ENCODE results near the gene C3orf18.

The C3orf18 gene

GRCh38 chr3:50603261-50604109 lies 35.9 kb upstream of the C3orf18 start:
- DNase-seq, result no peak

- DNase-seq, result no peak
These were observed 35.1 kb upstream of the C3orf18 start for GRCh38 chr3:50602595-50603191.

GRCh38 chr3:50600841-50601591 lies 33.5 kb upstream of the C3orf18 start:
- DNase-seq, result peak; percentile 82

- DNase-seq, result no peak
These were observed 32.7 kb upstream of the C3orf18 start for GRCh38 chr3:50600141-50600753.

GRCh38 chr3:50599716-50600118 lies 32.2 kb upstream of the C3orf18 start:
- no peak for DNase-seq

- no peak for DNase-seq
These were observed 31.7 kb upstream of the C3orf18 start for GRCh38 chr3:50599115-50599715.

GRCh38 chr3:50594253-50594785 lies 26.8 kb upstream of the C3orf18 start:
- DNase-seq, result no peak

- no peak for DNase-seq
These were observed 25.0 kb upstream of the C3orf18 start for GRCh38 chr3:50592568-50592967.

GRCh38 chr3:50591196-50591741 lies 23.7 kb upstream of the C3orf18 start:
- no peak for DNase-seq

GRCh38 chr3:50588759-50589433 lies 21.3 kb upstream of the C3orf18 start:
- no peak for DNase-seq

GRCh38 chr3:50587806-50588758 lies 20.5 kb upstream of the C3orf18 start:
- DNase-seq, result no peak

GRCh38 chr3:50587373-50587772 lies 19.8 kb upstream of the C3orf18 start:
- DNase-seq, result no peak

GRCh38 chr3:50586763-50587070 lies 19.2 kb upstream of the C3orf18 start:
- no peak for DNase-seq

GRCh38 chr3:50585919-50586762 lies 18.6 kb upstream of the C3orf18 start:
- DNase-seq, result no peak

GRCh38 chr3:50584391-50584790 lies 16.8 kb upstream of the C3orf18 start:
- no peak for DNase-seq

GRCh38 chr3:50583897-50584296 lies 16.4 kb upstream of the C3orf18 start:
- no peak for DNase-seq

GRCh38 chr3:50582083-50582482 lies 14.5 kb upstream of the C3orf18 start:
- DNase-seq, result no peak

GRCh38 chr3:50581459-50581842 lies 13.9 kb upstream of the C3orf18 start:
- DNase-seq, result no peak

GRCh38 chr3:50580683-50581458 lies 13.3 kb upstream of the C3orf18 start:
- DNase-seq, result no peak
